HepG2 (cell line): Measurements from ENCODE around the gene ZSWIM7. TPM values are rescaled to one million over a fixed set of nuclear protein-coding genes. Genes with fewer than 3 reads are reported as not detected.

Experiments used
- ATAC-seq: fragments of 200-7000 bp; cut with Tn5 transposase; 3 replicates; pipeline ENCODE4 v1.9.1; 2020; ENCODE audit warnings: mild to moderate bottlenecking, moderate library complexity
- BruUV-seq: library from RNA; stranded (reverse); fragments of 400-500 nt; replicated peaks from 2 replicates; lab custom pipeline; 2021; lab: Mats Ljungman, UMichigan
- CTCF ChIA-PET: fragments of 300-600 bp; formaldehyde crosslinking; extraction: SDS; loops from one replicate; lab custom pipeline; 2021; ENCODE audit warnings: low total read pairs, inconsistent platforms, low intra/inter-chr PET ratio; lab: Yijun Ruan, JAX
- POLR2A ChIA-PET: fragments of 350-600 bp; sonication (Branson Sonifier 250); formaldehyde crosslinking; loops from one replicate; lab custom pipeline; 2020; ENCODE audit warnings: antibody characterized with exemption, inconsistent platforms; lab: Yijun Ruan, JAX
- DNase-seq: peaks from one replicate; pipeline ENCODE4 v3.0.0-alpha.2; 2015; ENCODE audit warnings: low spot score
- FAIRE-seq: peaks from 3 replicates; lab custom pipeline; 2011; peaks lifted over from hg19 to GRCh38; lab: Jason Lieb, UNC
- H2AFZ ChIP-seq: one replicate; pipeline ENCODE4 v1.6.1; 2011; ENCODE audit warnings: low read length, inconsistent platforms
- H3K27ac ChIP-seq: fragments of 300-600 bp; 3 replicates; pipeline ENCODE4 v1.8.0; 2011; ENCODE audit warnings: mixed run types, mild to moderate bottlenecking, mixed read lengths, low read length, inconsistent platforms; ENCODE audit not compliant: insufficient read depth; ENCODE audit errors: extremely low read length
- H3K27me3 ChIP-seq, 2 experiments: fragments of 200-600 bp in 1 of 2; 2 replicates in 1 of 2; 3 replicates in 1 of 2; pipeline versions ENCODE4 v1.6.0 to v1.8.0; 2011; ENCODE audit warnings: low read length in 2 of 2, mild to moderate bottlenecking in 2 of 2, moderate library complexity in 2 of 2, inconsistent platforms in 1 of 2; ENCODE audit not compliant: insufficient read depth in 2 of 2, control insufficient read depth in 1 of 2
- H3K36me3 ChIP-seq, 2 experiments: fragments of 200-600 bp in 1 of 2; replicated peaks in 1 of 2; 2 replicates in 1 of 2; 3 replicates in 1 of 2; pipeline versions ENCODE4 v1.5.1 to v1.8.0; 2011; ENCODE audit warnings: low read length in 2 of 2, inconsistent platforms in 1 of 2; ENCODE audit not compliant: insufficient read depth in 2 of 2, control insufficient read depth in 1 of 2
- H3K4me1 ChIP-seq: 2 replicates; pipeline ENCODE4 v1.5.1; 2012; ENCODE audit warnings: low read length, inconsistent platforms; ENCODE audit not compliant: insufficient read depth
- H3K4me2 ChIP-seq: 2 replicates; pipeline ENCODE4 v1.6.0; 2011; ENCODE audit warnings: low read depth, low read length, inconsistent platforms
- H3K4me3 ChIP-seq, 3 experiments: fragments of 200-600 bp in 1 of 3; sonication (generic), shearing (Covaris generic) in 1 of 3; replicated peaks in 1 of 3; 2 replicates each; pipeline ENCODE4 v1.5.1; 2011 to 2016; ENCODE audit warnings: low read length in 3 of 3, inconsistent platforms in 2 of 3, low read depth in 2 of 3, mild to moderate bottlenecking in 2 of 3, control low read depth in 1 of 3, mixed read lengths in 1 of 3; ENCODE audit not compliant: insufficient read depth in 1 of 3
- H3K79me2 ChIP-seq: one replicate; pipeline ENCODE4 v1.6.1; 2011; ENCODE audit warnings: low read length, inconsistent platforms; ENCODE audit not compliant: insufficient read depth
- H3K9ac ChIP-seq: 2 replicates; pipeline ENCODE4 v1.6.0; 2011; ENCODE audit warnings: mild to moderate bottlenecking, low read depth, low read length, inconsistent platforms; ENCODE audit not compliant: insufficient read depth
- H3K9me3 ChIP-seq: 2 replicates; pipeline ENCODE4 v1.5.1; 2012; ENCODE audit warnings: mild to moderate bottlenecking, low read length
- H4K20me1 ChIP-seq: 2 replicates; pipeline ENCODE4 v1.6.0; 2011; ENCODE audit warnings: inconsistent platforms, mild to moderate bottlenecking, low read length, moderate library complexity; ENCODE audit not compliant: insufficient read depth
- ASH2L ChIP-seq: fragments of 300-600, 200-600 bp; sonication (generic); IDR thresholded peaks from 2 replicates; pipeline ENCODE4 v1.7.0; 2017; ENCODE audit warnings: low read depth, mild to moderate bottlenecking, moderate library complexity, mixed read lengths, low read length; ENCODE audit not compliant: insufficient read length
- MLLT10 ChIP-seq: sonication (generic); formaldehyde crosslinking; IDR thresholded peaks from 2 replicates; pipeline ENCODE4 v1.4.0; 2020; ENCODE audit warnings: missing genetic modification reagents
- PAXIP1 ChIP-seq: sonication (generic); formaldehyde crosslinking; conservative IDR thresholded peaks from 2 replicates; pipeline ENCODE4 v1.4.0; 2020; ENCODE audit warnings: mild to moderate bottlenecking, missing genetic modification reagents, moderate library complexity
- PRMT3 ChIP-seq: sonication (generic); formaldehyde crosslinking; IDR thresholded peaks from 2 replicates; pipeline ENCODE4 v1.8.1; 2022; ENCODE audit warnings: low read depth, mild to moderate bottlenecking, moderate library complexity, missing genetic modification reagents, borderline replicate concordance
- RFXANK ChIP-seq: IDR thresholded peaks from 2 replicates; pipeline ENCODE4 v1.6.1; 2016
- SP5 ChIP-seq: IDR thresholded peaks from 2 replicates; pipeline ENCODE4 v1.6.1; 2016; ENCODE audit warnings: low read depth, borderline replicate concordance
- ZMYM4 ChIP-seq: sonication (generic); formaldehyde crosslinking; IDR thresholded peaks from 2 replicates; pipeline ENCODE4 v1.8.1; 2023; ENCODE audit warnings: mild to moderate bottlenecking, missing genetic modification reagents
- ZNF563 ChIP-seq: sonication (generic); formaldehyde crosslinking; IDR thresholded peaks from 2 replicates; pipeline ENCODE4 v1.8.0; 2022; ENCODE audit warnings: mild to moderate bottlenecking, moderate library complexity, missing genetic modification reagents
- ZNF629 ChIP-seq: sonication (generic); formaldehyde crosslinking; conservative IDR thresholded peaks from 2 replicates; pipeline ENCODE4 v1.5.0; 2020; ENCODE audit warnings: missing genetic modification reagents
- ZNF792 ChIP-seq: IDR thresholded peaks from 2 replicates; pipeline ENCODE4 v1.6.1; 2016
- ZNF816 ChIP-seq: sonication (generic); formaldehyde crosslinking; IDR thresholded peaks from 2 replicates; pipeline ENCODE4 v1.8.0; 2022; ENCODE audit warnings: missing genetic modification reagents, mild to moderate bottlenecking, borderline replicate concordance
- WGBS: methylation state at CpG from one replicate; pipeline ENCODE4 v1.1.6; 2017; ENCODE audit warnings: low lambda C conversion rate; 5-methylcytosine and 5-hydroxymethylcytosine counted together
- in situ Hi-C: cut with HindIII; loops from 2 replicates; pipeline ENCODE4 v1.10.0; 2017; ENCODE audit warnings: low pct_unique_long_range_greater_than_20kb; ENCODE audit not compliant: extremely low pct_ligation_motif_present
- intact Hi-C: fragments of 100-400 bp; cut with micrococcal nuclease; formaldehyde crosslinking; loops from one replicate; pipeline ENCODE4 v1.10.0; 2022; ENCODE audit not compliant: unreplicated experiment
- polyA plus RNA-seq, 8 experiments: library from polyadenylated mRNA; depleted of rRNA in 3 of 8; stranded (reverse) in 7 of 8; unstranded in 1 of 8; fragments of >200 nt; fragmentation: Illumina TruSeq in 4 of 8; extraction: Trizol in 4 of 8; gene quantifications; 2 replicates each; pipeline versions ENCODE4 v1.2.1 to v1.2.3, GENCODE V29; 2011 to 2016; ENCODE audit warnings: low read depth in 4 of 8, missing spikeins in 1 of 8, mixed read lengths in 1 of 8; ENCODE audit not compliant: insufficient read depth in 1 of 8
- total RNA-seq, 5 experiments: library from RNA; depleted of rRNA; stranded (reverse); fragments of >200 nt; fragmentation: Illumina TruSeq; extraction: Trizol; gene quantifications; 2 replicates each; pipeline ENCODE4 v1.2.3, GENCODE V29; 2016; ENCODE audit warnings: low read depth in 1 of 5
- TF ChIP-seq, protein P1 (sequence below): IDR thresholded peaks from 2 replicates; pipeline ENCODE4 v1.6.1; 2016; ENCODE audit warnings: missing biosample characterization, missing genetic modification reagents, low read depth
- TF ChIP-seq, protein P2 (sequence below): IDR thresholded peaks from 2 replicates; pipeline ENCODE4 v1.6.1; 2016; ENCODE audit warnings: low read depth, borderline replicate concordance
- TF ChIP-seq, protein P3 (sequence below): sonication (generic); formaldehyde crosslinking; IDR thresholded peaks from 2 replicates; pipeline ENCODE4 v1.4.0; 2020; ENCODE audit warnings: missing genetic modification reagents, mild to moderate bottlenecking, borderline replicate concordance

The ZSWIM7 gene
- total and polyA plus RNA-seq, 2 of the 13 experiments (the other 11 are each of a cell fraction or from before 2014, with no cell fraction given), result 13.1 to 28.1 TPM

DNA sequence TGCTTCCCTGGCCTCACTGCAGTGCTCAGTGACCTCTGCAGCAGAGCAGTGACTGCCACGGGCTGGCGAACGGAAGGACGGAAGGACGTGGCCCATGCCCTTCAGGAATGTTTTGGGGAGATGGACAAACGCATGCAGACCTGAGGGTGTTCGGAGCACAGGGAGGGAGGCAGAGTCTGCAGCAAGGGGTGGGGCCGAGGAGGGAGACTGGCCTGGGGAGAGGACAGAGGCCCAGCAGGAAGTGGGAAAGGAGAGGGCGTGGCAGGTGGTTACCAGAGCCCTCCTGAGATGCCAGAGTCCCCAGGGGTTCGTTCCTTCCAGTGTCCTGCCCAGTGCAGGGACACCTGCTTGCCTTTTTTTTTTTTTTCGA, 32.6 kb downstream of the ZSWIM7 start (continued):
- TF ChIP-seq ASH2L, result no peak
- TF ChIP-seq MLLT10, result no peak
- TF ChIP-seq ZNF816 (CRISPR knock-in tag), result no peak
- peak; percentile 66 for TF ChIP-seq SP5 (CRISPR knock-in tag)
- no peak for TF ChIP-seq PRMT3
- 0 out of 2 replicates have a peak, but pooled peaks have one; percentile 9 for TF ChIP-seq ZNF629 (CRISPR knock-in tag)
- TF ChIP-seq, protein P1, sequence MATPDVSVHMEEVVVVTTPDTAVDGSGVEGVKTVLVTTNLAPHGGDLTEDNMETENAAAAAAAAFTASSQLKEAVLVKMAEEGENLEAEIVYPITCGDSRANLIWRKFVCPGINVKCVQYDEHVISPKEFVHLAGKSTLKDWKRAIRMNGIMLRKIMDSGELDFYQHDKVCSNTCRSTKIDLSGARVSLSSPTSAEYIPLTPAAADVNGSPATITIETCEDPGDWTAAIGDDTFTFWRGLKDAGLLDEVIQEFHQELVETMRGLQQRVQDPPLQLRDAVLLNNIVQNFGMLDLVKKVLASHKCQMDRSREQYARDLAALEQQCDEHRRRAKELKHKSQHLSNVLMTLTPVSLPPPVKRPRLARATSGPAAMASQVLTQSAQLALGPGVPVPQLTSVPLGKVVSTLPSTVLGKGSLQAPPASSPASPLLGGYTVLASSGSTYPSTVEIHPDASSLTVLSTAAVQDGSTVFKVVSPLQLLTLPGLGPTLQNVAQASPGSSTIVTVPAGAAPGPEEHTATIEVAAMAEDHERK, result no peak
- TF ChIP-seq, protein P2, sequence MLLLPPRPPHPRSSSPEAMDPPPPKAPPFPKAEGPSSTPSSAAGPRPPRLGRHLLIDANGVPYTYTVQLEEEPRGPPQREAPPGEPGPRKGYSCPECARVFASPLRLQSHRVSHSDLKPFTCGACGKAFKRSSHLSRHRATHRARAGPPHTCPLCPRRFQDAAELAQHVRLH (CRISPR knock-in tag), result no peak
- no peak for TF ChIP-seq RFXANK (CRISPR knock-in tag)

DNA sequence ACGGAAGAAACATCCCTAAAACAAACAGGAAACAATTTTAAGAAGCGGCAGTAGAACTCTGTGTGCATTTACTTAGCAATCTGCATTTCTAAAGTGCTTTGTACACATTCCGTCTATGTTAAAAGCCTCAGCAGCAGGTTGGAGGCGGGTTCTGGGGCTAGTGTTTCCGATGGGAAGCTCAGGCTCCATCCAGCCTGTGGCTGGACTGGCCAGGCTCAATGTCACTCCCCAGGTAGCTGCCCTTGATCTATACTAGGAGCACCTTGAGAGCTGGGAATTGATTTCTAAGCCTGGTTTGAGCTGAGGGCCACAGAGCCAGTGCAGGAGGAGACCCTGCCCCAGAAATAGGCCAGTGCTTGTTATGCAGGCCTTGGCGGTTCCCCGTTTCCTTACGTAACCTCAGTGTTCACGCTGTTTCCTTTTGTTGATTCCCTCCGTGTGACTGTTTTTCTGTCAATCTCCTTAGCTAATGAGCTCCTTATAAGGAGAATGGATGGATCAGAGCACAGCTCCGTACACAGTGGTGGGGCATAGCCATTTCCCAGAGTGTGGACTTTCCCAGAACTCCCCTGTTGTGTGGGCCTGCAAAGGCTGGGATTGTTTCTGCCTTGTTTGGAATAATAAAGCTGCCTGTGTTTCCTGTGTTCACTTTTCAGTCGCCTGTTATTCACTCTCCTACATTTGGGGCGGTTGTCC, 33.2 kb downstream of the ZSWIM7 start:
- 2% methylated on average over 11 of the region's 13 CpGs for WGBS
- H3K9me3 ChIP-seq, result no peaks in the 10 kb centered on the region
- DNase-seq (peak; percentile 90), ATAC-seq (peak; percentile 97), FAIRE-seq (peak; percentile 84)
- peaks cover 27% of the 10 kb centered on the region for H3K79me2 ChIP-seq
- POLR2A ChIA-PET, result interaction anchor here (1.0 to 1.7 kb wide), 3 partner anchors 10 to 33 kb away, joined by 5 to 15 read pairs (median 12); partner anchors contain the start of genes ADORA2B, TTC19 and ZSWIM7
- intact Hi-C loops, result no loop called here
- H3K4me3 ChIP-seq, result peak overlapping the region; percentile 61 to 75 (median 61)
- peaks cover 50% of the 10 kb centered on the region for H3K4me1 ChIP-seq
- no peaks in the 10 kb centered on the region for H3K27me3 ChIP-seq
- peak overlapping the region; percentile 84 for H3K27ac ChIP-seq
- H3K4me2 ChIP-seq, result peak overlapping the region; percentile 99
- in situ Hi-C loops, result no loop called here
- peak overlapping the region; percentile 6 for H2AFZ ChIP-seq
- BruUV-seq, result no TSS peak
- CTCF ChIA-PET, result no interaction called here
- H3K9ac ChIP-seq, result peak overlapping the region; percentile 76
- H3K36me3 ChIP-seq, result peaks cover 0 to 2% of the 10 kb centered on the region in 2 experiments; a peak in 3 of 5 replicates
- H4K20me1 ChIP-seq, result no peaks in the 10 kb centered on the region
- TF ChIP-seq ZNF792 (CRISPR knock-in tag) (0 out of 2 replicates have a peak, but pooled peaks have one; percentile 14), ZNF563 (CRISPR knock-in tag) (no peak), ZMYM4 (peak; percentile 34), PAXIP1 (peak; percentile 70)
- TF ChIP-seq, protein P3, sequence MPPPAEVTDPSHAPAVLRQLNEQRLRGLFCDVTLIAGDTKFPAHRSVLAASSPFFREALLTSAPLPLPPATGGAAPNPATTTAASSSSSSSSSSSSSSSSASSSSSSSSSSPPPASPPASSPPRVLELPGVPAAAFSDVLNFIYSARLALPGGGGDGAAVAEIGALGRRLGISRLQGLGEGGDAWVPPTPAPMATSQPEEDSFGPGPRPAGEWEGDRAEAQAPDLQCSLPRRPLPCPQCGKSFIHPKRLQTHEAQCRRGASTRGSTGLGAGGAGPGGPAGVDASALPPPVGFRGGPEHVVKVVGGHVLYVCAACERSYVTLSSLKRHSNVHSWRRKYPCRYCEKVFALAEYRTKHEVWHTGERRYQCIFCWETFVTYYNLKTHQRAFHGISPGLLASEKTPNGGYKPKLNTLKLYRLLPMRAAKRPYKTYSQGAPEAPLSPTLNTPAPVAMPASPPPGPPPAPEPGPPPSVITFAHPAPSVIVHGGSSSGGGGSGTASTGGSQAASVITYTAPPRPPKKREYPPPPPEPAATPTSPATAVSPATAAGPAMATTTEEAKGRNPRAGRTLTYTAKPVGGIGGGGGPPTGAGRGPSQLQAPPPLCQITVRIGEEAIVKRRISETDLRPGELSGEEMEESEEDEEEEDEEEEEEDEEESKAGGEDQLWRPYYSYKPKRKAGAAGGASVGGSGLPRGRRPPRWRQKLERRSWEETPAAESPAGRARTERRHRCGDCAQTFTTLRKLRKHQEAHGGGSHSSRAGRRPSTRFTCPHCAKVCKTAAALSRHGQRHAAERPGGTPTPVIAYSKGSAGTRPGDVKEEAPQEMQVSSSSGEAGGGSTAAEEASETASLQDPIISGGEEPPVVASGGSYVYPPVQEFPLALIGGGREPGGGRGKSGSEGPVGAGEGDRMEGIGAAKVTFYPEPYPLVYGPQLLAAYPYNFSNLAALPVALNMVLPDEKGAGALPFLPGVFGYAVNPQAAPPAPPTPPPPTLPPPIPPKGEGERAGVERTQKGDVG, result no peak
